ENCODE data around the gene MYBPH. TPM values are rescaled to one million over a fixed set of nuclear protein-coding genes. Genes with fewer than 3 reads are reported as not detected.

Gene MYBPH
- total and polyA plus RNA-seq, 2 of the 13 experiments (the other 11 are each of a cell fraction or from before 2014, with no cell fraction given), result not detected

- H3K79me2 ChIP-seq (ENCODE audit: insufficient read depth, low read length), result no peaks in the 10 kb centered on the region
Observed at GRCh38 chr1:203138066-203138465, 37.6 kb downstream of the MYBPH start.

More at GRCh38 chr1:203138066-203138465, 37.6 kb downstream of the MYBPH start:
- Histone ChIP-seq H3K4me1 (ENCODE audit: insufficient read depth, low read length) (no peaks in the 10 kb centered on the region), H3K9ac (ENCODE audit: insufficient read depth, low read depth, low read length) (no peak overlapping the region), H4K20me1 (ENCODE audit: insufficient read depth, low read length) (no peaks in the 10 kb centered on the region), H3K27ac (ENCODE audit: extremely low read length, insufficient read depth, low read length) (no peak overlapping the region), H3K9me3 (ENCODE audit: low read length) (no peaks in the 10 kb centered on the region), H3K4me2 (ENCODE audit: low read depth, low read length) (no peak overlapping the region), H3K27me3 (ENCODE audit: control insufficient read depth in 1 of 2, insufficient read depth in 2 of 2, low read length in 2 of 2) (peaks cover 0 to 1% of the 10 kb centered on the region in 2 experiments; a peak in 2 of 5 replicates), H3K4me3 (replicated peaks in 1 of 3; ENCODE audit: insufficient read depth in 1 of 3, low read depth in 2 of 3, low read length in 3 of 3) (no peak overlapping the region), H3K36me3 (replicated peaks in 1 of 2; ENCODE audit: control insufficient read depth in 1 of 2, insufficient read depth in 2 of 2, low read length in 2 of 2) (no peaks in the 10 kb centered on the region), H2AFZ (ENCODE audit: low read length) (no peak overlapping the region)
- intact Hi-C loops (cut with micrococcal nuclease; ENCODE audit: unreplicated experiment), result no loop called here
- DNase-seq (ENCODE audit: low spot score), result no peak
- ChIA-PET CTCF (ENCODE audit: low intra/inter-chr PET ratio, low total read pairs) (no interaction called here), POLR2A (no interaction called here)
- FAIRE-seq, result no peak
- BruUV-seq (replicated peaks), result no TSS peak
- TF ChIP-seq ZNF747 (CRISPR knock-in tag; IDR thresholded peaks at IDR 0.05; ENCODE audit: borderline replicate concordance), result no peak
- TF ChIP-seq ZNF597 (CRISPR knock-in tag; IDR thresholded peaks at IDR 0.05), result no peak
- TF ChIP-seq STAT6 (CRISPR knock-in tag; IDR thresholded peaks at IDR 0.05; ENCODE audit: borderline replicate concordance), result no peak
- TF ChIP-seq ZNF138 (CRISPR knock-in tag; IDR thresholded peaks at IDR 0.05; ENCODE audit: low read depth), result no peak
- no peak for TF ChIP-seq CREBL2 (CRISPR knock-in tag; IDR thresholded peaks at IDR 0.05; ENCODE audit: borderline replicate concordance)
- no peak for TF ChIP-seq ZNF691 (CRISPR knock-in tag; IDR thresholded peaks at IDR 0.05; ENCODE audit: borderline replicate concordance, low read depth)
- no peak for TF ChIP-seq ZBTB40 (IDR thresholded peaks at IDR 0.05)
- TF ChIP-seq ZBTB40 (CRISPR knock-in tag; IDR thresholded peaks at IDR 0.05), result no peak
- no peak for ATAC-seq
- in situ Hi-C loops (cut with HindIII; ENCODE audit: extremely low pct_ligation_motif_present, low pct_unique_long_range_greater_than_20kb), result no loop called here
- 41% methylated on average over 3 of the region's 3 CpGs for WGBS (ENCODE audit: low lambda C conversion rate)

Measured in HepG2 (cell line).